PC-3 (cell line): ENCODE measurements around the gene GMNC.

Experiments used
- EZH2 ChIP-seq: fragments of 300-600 bp; sonication (generic); IDR thresholded peaks from one replicate; pipeline ENCODE4 v1.6.1; 2017; ENCODE audit warnings: antibody characterized with exemption, mild to moderate bottlenecking, low read length; ENCODE audit not compliant: unreplicated experiment
- EZH2phosphoT487 ChIP-seq: fragments of 300-600 bp; sonication (generic); IDR thresholded peaks from 2 replicates; pipeline ENCODE4 v1.6.1; 2018; ENCODE audit warnings: mild to moderate bottlenecking, antibody characterized with exemption, low read length, borderline replicate concordance
- TF ChIP-seq, protein P1 (sequence below): fragments of 300-600 bp; sonication (generic); conservative IDR thresholded peaks from 2 replicates; pipeline ENCODE4 v1.5.1; 2017; ENCODE audit warnings: antibody characterized with exemption, low read depth, mild to moderate bottlenecking, low read length

DNA sequence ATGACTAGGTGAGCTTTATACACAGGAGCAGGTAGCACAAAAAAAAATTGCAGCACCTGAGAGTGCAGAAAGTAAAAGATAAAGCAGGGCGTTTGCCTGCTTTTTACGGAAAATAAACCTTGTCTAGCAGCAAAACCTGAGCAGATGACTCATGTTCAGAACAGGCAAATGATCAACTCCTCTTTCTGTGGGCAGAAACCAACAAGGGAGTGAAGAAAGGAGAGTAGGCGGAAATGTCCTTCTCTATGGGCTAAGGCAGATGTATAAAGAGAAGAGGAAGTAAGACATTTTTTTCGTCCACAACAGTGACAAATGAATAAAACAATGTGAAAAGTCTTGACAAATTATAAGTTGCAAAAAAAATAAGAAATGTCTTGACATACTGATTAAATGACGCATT, 24.5 kb upstream of the GMNC start:
- TF ChIP-seq, protein P1, sequence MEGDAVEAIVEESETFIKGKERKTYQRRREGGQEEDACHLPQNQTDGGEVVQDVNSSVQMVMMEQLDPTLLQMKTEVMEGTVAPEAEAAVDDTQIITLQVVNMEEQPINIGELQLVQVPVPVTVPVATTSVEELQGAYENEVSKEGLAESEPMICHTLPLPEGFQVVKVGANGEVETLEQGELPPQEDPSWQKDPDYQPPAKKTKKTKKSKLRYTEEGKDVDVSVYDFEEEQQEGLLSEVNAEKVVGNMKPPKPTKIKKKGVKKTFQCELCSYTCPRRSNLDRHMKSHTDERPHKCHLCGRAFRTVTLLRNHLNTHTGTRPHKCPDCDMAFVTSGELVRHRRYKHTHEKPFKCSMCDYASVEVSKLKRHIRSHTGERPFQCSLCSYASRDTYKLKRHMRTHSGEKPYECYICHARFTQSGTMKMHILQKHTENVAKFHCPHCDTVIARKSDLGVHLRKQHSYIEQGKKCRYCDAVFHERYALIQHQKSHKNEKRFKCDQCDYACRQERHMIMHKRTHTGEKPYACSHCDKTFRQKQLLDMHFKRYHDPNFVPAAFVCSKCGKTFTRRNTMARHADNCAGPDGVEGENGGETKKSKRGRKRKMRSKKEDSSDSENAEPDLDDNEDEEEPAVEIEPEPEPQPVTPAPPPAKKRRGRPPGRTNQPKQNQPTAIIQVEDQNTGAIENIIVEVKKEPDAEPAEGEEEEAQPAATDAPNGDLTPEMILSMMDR = no peak
- no peak for TF ChIP-seq EZH2phosphoT487
- TF ChIP-seq EZH2 = no peak
